Fibroblast of villous mesenchyme (primary cell): ENCODE results near the gene BTBD16. TPM values are rescaled to one million over a fixed set of nuclear protein-coding genes. Genes with fewer than 3 reads are reported as not detected.

Experiments
- DNase-seq: peaks from one replicate; pipeline ENCODE4 v3.0.0-alpha.2; 2010; ENCODE audit warnings: low read depth
- H3K4me3 ChIP-seq: 2 replicates; pipeline ENCODE4 v1.5.1; 2011; ENCODE audit warnings: low read depth, mild to moderate bottlenecking, low read length
- total RNA-seq: library from RNA; depleted of rRNA; stranded (reverse); fragments of >200 nt; gene quantifications from 2 replicates; pipeline ENCODE4 v1.2.3, GENCODE V29; 2012
- TF ChIP-seq, protein P1 (sequence below): IDR thresholded peaks from 2 replicates; pipeline ENCODE4 v1.5.1; 2012; ENCODE audit warnings: low read depth, mild to moderate bottlenecking, low read length; ENCODE audit not compliant: insufficient read depth

The BTBD16 gene
- total RNA-seq, 1 donor: not detected

- no peak overlapping the region for H3K4me3 ChIP-seq
- no peak for DNase-seq
- TF ChIP-seq, protein P1, sequence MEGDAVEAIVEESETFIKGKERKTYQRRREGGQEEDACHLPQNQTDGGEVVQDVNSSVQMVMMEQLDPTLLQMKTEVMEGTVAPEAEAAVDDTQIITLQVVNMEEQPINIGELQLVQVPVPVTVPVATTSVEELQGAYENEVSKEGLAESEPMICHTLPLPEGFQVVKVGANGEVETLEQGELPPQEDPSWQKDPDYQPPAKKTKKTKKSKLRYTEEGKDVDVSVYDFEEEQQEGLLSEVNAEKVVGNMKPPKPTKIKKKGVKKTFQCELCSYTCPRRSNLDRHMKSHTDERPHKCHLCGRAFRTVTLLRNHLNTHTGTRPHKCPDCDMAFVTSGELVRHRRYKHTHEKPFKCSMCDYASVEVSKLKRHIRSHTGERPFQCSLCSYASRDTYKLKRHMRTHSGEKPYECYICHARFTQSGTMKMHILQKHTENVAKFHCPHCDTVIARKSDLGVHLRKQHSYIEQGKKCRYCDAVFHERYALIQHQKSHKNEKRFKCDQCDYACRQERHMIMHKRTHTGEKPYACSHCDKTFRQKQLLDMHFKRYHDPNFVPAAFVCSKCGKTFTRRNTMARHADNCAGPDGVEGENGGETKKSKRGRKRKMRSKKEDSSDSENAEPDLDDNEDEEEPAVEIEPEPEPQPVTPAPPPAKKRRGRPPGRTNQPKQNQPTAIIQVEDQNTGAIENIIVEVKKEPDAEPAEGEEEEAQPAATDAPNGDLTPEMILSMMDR: no peak
Observed at GRCh38 chr10:122376364-122376961, 105.4 kb downstream of the BTBD16 start.

GRCh38 chr10:122379041-122379440, 107.9 kb downstream of the BTBD16 start:
- no peak overlapping the region for H3K4me3 ChIP-seq
- no peak for DNase-seq
- TF ChIP-seq, protein P1: no peak

GRCh38 chr10:122379537-122379936, 108.4 kb downstream of the BTBD16 start:
- TF ChIP-seq, protein P1: no peak
- H3K4me3 ChIP-seq: no peak overlapping the region
- DNase-seq: no peak

DNA sequence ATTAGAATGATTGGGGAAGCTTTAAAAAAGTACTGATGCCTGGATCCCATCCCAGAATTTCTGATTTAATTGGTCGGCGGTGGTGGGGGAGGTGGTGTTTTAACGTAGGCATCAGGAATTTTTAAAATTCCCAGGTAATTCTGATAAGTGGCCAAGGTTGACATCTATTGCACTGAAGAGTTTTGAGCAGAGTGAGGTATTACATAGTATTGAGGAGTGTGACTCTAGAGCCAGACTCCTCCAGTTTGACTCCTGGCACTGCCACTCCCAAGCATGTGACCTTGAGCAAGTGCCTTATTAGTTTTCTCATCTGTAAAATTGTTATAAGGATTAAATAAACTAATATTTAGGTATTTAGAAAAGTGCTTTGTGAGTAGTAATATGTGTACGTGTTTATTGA, 109.6 kb downstream of the BTBD16 start:
- no peak for DNase-seq
- TF ChIP-seq, protein P1: no peak
- H3K4me3 ChIP-seq: no peak overlapping the region

DNA sequence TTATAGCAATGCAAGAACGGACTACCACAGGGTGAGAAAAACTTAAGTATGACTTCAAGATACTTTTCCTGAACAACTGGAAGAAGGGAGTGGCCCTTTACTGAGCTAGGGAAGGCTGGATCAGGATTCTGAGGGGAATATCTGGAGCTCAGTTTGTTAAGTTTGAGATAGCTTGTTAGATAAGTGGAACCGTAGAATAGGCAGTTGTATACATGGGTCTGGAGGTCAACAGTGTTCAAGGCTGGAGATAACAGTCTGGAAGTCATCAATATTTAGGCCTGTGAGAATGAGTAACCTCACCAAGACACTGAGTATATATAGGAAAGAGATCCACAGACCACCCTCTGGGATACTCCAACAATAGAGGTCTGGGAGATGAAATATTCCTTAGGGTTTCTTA, 110.6 kb downstream of the BTBD16 start:
- DNase-seq: no peak
- TF ChIP-seq, protein P1: no peak
- H3K4me3 ChIP-seq: no peak overlapping the region

GRCh38 chr10:122386514-122386913, 115.4 kb downstream of the BTBD16 start:
- TF ChIP-seq, protein P1: no peak
- H3K4me3 ChIP-seq: no peak overlapping the region
- no peak for DNase-seq

GRCh38 chr10:122387572-122387971, 116.5 kb downstream of the BTBD16 start:
- no peak overlapping the region for H3K4me3 ChIP-seq
- TF ChIP-seq, protein P1: no peak
- no peak for DNase-seq
